GM18951 (cell line): Measurements from ENCODE around the gene GDNF.

Source experiments
- POLR2A ChIP-seq: IDR thresholded peaks from 4 replicates; pipeline ENCODE4 v1.6.1; 2011; ENCODE audit warnings: mild to moderate bottlenecking; ENCODE audit not compliant: insufficient read length, insufficient read depth; ENCODE audit errors: extremely low read depth
- in situ Hi-C: fragments of 300-500 bp; cut with MboI; formaldehyde crosslinking; loops from one replicate; pipeline ENCODE4 v1.12.0; 2022; ENCODE audit warnings: low sequenced_read_pairs, mixed read lengths, inconsistent platforms; ENCODE audit not compliant: unreplicated experiment

The GDNF gene

GRCh38 chr5:37840053-37841034 lies 503 bp upstream of the GDNF start:
- no peak for TF ChIP-seq POLR2A
- in situ Hi-C loops: loop anchor here (10.0 kb wide), 1 partner anchor 354 kb away; no protein-coding TSS in a partner anchor

GRCh38 chr5:37838933-37839341 lies 904 bp downstream of the GDNF start:
- no peak for TF ChIP-seq POLR2A
- in situ Hi-C loops: no loop called here

- in situ Hi-C loops: no loop called here
- no peak for TF ChIP-seq POLR2A
Observed at GRCh38 chr5:37838152-37838932, 1.5 kb downstream of the GDNF start.

GRCh38 chr5:37837414-37838032 lies 2.3 kb downstream of the GDNF start:
- no peak for TF ChIP-seq POLR2A
- in situ Hi-C loops: no loop called here

DNA sequence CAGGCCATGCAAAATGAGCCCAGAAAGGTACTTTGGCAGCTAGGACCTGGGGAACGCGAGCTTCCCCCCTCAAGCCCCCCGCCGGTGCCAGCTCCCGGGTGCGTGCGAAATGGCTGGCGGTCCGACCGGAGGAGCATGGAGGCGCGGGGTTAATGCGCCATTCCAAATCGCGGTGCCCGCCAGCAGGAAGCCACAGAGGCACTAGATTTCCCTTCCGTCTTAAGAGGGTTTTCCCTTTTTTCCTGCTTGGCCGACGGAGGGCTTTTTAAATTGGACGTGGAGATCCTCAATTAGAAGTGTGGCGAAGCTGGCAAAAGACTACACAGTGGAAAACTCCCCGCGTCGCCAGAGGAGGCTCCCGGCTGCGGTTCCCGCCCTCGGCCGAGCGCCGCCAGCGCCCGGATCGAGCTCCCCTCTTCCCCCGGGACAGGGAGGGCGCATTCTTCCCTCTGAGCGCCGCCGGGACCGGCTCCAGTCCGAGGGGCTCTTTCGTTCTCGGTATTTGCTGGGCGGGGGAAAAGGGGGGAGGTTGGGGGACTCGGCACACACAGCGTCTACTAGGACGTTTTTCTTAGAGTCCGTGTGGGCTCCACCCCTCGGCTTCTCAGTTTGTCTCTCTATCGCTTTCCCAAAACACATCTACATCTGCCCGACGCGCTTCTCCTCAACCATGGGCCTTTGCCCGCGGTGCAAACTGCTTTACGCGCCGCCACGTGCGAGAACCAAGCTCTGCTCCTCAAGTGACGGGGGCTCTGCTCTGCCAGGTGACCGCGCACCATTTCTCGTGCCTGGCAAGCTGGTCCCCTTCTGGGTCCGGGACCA lies 3.0 kb downstream of the GDNF start:
- TF ChIP-seq POLR2A: no peak

DNA sequence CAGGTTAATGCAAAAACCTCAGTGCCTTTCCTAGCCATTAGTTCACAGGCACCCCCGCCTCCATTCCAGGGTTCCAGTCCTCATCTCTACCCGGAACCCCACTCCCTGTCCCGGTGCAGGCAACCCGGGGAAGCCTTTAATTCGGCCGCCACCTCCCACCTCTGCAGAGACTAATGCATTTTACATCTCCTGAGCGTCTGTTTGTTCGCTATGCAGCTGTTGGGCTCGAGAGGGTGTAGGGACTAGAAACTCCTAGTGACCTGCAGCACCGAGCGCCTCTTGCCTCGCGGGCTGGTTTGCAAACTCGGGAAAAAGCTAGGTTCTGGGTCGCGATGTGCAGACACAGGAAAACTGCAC lies 3.6 kb downstream of the GDNF start:
- TF ChIP-seq POLR2A: no peak

More for the DNA sequence above, 3.0 kb downstream of the GDNF start:
- in situ Hi-C loops: no loop called here

GRCh38 chr5:37835380-37835973 lies 4.4 kb downstream of the GDNF start:
- TF ChIP-seq POLR2A: no peak
- in situ Hi-C loops: no loop called here

More for the DNA sequence above, 3.6 kb downstream of the GDNF start:
- in situ Hi-C loops: no loop called here

- in situ Hi-C loops: no loop called here
- no peak for TF ChIP-seq POLR2A
Observed at GRCh38 chr5:37834542-37835379, 5.1 kb downstream of the GDNF start.

DNA sequence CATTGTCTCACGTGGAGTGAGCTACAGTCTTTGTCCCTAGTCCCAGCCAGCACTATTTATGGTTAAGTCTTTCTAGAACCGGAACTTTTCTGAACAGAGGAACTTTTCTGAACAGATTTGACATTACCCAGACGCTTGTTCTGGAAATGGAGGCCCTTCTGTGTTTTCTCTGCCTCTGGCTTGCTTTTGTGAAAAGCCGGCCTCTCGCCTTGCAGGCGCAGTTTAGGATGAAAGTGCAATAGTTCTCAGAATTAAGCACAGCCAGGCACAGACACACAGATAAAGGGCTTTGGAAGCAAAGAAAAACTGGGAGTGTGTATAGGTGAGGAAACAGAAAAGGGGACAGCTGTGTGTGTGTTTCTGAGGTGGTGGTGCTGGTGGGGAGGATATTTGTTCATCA lies 5.9 kb downstream of the GDNF start:
- in situ Hi-C loops: no loop called here
- no peak for TF ChIP-seq POLR2A

DNA sequence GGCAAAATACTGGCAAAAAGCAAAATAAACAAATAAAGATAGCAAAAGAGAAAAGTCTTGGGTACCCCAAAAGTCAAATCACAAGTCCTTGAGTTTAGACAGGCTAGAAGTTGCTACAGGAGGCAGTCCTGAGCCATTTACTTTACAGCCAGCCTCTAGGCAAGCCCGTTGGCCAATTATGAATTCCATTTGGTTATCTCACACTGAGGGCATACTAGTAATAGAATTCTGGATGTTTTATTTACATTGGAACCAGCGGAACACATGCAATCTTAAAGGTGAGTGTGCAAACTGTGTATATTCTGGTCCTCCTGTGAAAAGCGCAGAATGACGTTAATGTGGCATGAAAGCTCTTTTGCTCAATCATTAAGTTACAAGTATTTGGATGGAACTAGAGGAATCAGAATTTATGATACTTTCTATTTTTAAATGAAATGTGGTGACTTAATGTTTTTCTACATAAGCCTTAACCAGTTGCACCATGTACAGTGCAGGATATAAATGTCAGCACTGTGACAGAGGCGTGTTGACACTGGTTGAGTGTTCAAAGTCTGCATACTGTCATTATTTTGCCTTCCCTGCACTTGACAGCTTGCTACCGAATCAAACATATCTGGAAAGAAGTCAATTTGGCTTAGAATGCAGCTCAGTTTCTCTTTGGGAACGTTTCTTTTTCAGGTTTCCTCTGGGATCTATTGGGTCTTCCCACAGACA lies 7.9 kb downstream of the GDNF start:
- TF ChIP-seq POLR2A: no peak
- in situ Hi-C loops: no loop called here

DNA sequence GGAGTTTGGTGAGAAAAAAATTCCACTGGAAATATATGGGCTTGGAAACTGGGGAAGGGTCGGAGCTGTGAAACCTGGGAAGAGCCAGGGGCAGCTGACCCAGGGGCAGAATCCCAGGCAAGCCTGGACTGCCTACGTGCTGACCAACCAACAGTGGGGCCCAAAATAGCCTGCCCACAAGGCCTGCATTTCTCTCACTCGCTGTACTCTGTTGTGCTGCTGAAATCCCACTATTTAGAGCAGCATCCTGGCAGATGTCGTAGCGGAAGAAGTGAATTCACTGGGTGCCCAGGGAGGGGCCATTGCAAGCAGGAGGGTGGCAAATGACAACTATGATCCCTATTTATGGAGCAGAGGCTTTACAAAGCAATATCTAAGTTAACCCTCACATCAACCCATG lies 9.5 kb downstream of the GDNF start:
- no peak for TF ChIP-seq POLR2A
- in situ Hi-C loops: no loop called here
